ENCODE data around the gene PAPOLB. TPM values are rescaled to one million over a fixed set of nuclear protein-coding genes. Genes with fewer than 3 reads are reported as not detected.

PAPOLB gene
- total RNA-seq, 1 donor, result 0.36 TPM

DNA sequence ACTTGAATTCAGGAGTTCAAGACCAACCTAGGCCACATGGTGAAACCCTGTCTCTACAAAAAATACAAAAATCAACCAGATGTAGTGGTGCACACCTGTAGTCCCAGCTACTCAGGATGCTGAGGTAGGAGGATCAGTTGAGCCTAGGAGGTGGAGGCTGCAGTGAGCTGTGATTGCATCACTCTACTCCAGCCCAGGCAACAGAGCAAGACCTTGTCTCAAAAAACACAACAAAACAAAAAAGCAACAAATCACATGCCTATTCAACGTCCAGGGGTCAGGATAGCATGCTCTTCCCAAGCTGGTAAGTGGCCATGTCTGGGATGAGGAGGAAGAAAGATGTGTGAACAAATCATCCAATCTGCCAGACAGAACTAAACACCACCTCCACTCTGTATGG lies 27.9 kb upstream of the PAPOLB start:
- Histone ChIP-seq H3K4me3 (ENCODE audit: insufficient read depth, low read length) (no peak overlapping the region), H3K4me1 (ENCODE audit: insufficient read depth, low read length) (no peaks in the 10 kb centered on the region), H2AFZ (ENCODE audit: low read length) (no peak overlapping the region), H3K36me3 (ENCODE audit: insufficient read depth, low read length) (no peaks in the 10 kb centered on the region), H3K27ac (ENCODE audit: low read depth, low read length) (no peak overlapping the region), H3K27me3 (ENCODE audit: insufficient read depth, low read length) (peaks cover 3% of the 10 kb centered on the region), H3K9me3 (ENCODE audit: low read depth, low read length) (no peaks in the 10 kb centered on the region), H4K20me1 (ENCODE audit: insufficient read depth, low read length) (no peaks in the 10 kb centered on the region), H3K79me2 (ENCODE audit: insufficient read depth, low read length) (no peaks in the 10 kb centered on the region), H3K4me2 (ENCODE audit: insufficient read depth, low read length) (no peak overlapping the region)
- TF ChIP-seq, protein P1, sequence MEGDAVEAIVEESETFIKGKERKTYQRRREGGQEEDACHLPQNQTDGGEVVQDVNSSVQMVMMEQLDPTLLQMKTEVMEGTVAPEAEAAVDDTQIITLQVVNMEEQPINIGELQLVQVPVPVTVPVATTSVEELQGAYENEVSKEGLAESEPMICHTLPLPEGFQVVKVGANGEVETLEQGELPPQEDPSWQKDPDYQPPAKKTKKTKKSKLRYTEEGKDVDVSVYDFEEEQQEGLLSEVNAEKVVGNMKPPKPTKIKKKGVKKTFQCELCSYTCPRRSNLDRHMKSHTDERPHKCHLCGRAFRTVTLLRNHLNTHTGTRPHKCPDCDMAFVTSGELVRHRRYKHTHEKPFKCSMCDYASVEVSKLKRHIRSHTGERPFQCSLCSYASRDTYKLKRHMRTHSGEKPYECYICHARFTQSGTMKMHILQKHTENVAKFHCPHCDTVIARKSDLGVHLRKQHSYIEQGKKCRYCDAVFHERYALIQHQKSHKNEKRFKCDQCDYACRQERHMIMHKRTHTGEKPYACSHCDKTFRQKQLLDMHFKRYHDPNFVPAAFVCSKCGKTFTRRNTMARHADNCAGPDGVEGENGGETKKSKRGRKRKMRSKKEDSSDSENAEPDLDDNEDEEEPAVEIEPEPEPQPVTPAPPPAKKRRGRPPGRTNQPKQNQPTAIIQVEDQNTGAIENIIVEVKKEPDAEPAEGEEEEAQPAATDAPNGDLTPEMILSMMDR (IDR thresholded peaks at IDR 0.05; ENCODE audit: extremely low read depth, low read depth, low read length), result no peak
- no peak for DNase-seq (ENCODE audit: insufficient read length, low spot score, missing footprints)

DNA sequence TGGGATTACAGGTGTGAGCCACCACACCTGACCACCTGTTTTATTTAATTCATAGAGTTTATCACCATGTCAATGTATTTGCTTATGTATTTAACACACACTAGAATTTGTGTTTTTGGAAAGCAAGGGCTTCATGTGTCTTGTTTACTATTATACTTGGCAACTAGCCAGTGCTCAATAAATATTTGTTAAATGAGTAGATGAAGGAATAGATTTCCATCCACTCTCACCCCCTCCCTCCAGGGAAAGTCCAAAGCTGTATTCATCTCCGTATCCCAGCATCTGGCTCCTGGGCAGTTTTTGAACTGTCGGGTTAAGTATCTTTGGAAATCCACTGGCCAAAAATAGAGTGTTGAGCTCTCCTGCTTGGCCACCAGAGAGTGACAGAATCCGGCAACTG lies 26.3 kb upstream of the PAPOLB start:
- Histone ChIP-seq H3K36me3 (ENCODE audit: insufficient read depth, low read length) (no peaks in the 10 kb centered on the region), H3K4me3 (ENCODE audit: insufficient read depth, low read length) (no peak overlapping the region), H3K9me3 (ENCODE audit: low read depth, low read length) (no peaks in the 10 kb centered on the region), H3K27ac (ENCODE audit: low read depth, low read length) (no peak overlapping the region), H3K27me3 (ENCODE audit: insufficient read depth, low read length) (peaks cover 8% of the 10 kb centered on the region), H3K79me2 (ENCODE audit: insufficient read depth, low read length) (no peaks in the 10 kb centered on the region), H3K4me1 (ENCODE audit: insufficient read depth, low read length) (no peaks in the 10 kb centered on the region), H2AFZ (ENCODE audit: low read length) (no peak overlapping the region), H4K20me1 (ENCODE audit: insufficient read depth, low read length) (no peaks in the 10 kb centered on the region), H3K4me2 (ENCODE audit: insufficient read depth, low read length) (no peak overlapping the region)
- DNase-seq (ENCODE audit: insufficient read length, low spot score, missing footprints), result no peak
- TF ChIP-seq, protein P1 (IDR thresholded peaks at IDR 0.05; ENCODE audit: extremely low read depth, low read depth, low read length), result no peak

DNA sequence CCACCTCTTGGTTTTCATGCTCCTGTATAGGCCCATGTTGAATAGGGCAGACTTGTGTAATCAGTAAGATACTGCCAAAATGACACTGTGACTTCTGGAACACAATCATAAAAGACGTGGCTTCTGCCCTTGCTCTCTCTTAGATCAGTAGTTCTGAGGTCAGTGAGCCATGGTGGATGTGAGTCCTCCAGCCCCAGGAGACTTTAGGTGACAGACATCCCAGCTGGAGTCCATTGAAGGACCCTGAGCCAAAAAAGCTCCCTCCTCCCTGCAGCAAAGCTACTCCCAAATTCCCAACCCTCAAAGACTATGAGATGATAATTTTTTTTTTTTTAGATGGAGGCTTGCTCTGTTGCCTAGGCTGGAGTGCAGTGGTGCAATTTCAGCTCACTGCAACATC lies 24.8 kb upstream of the PAPOLB start:
- peaks cover 10% of the 10 kb centered on the region for H3K4me1 ChIP-seq (ENCODE audit: insufficient read depth, low read length)
- no peak overlapping the region for H3K27ac ChIP-seq (ENCODE audit: low read depth, low read length)
- TF ChIP-seq, protein P1 (IDR thresholded peaks at IDR 0.05; ENCODE audit: extremely low read depth, low read depth, low read length), result no peak
- no peaks in the 10 kb centered on the region for H3K9me3 ChIP-seq (ENCODE audit: low read depth, low read length)
- H3K4me2 ChIP-seq (ENCODE audit: insufficient read depth, low read length), result no peak overlapping the region
- H4K20me1 ChIP-seq (ENCODE audit: insufficient read depth, low read length), result no peaks in the 10 kb centered on the region
- H3K79me2 ChIP-seq (ENCODE audit: insufficient read depth, low read length), result no peaks in the 10 kb centered on the region
- H3K4me3 ChIP-seq (ENCODE audit: insufficient read depth, low read length), result no peak overlapping the region
- peaks cover 8% of the 10 kb centered on the region for H3K27me3 ChIP-seq (ENCODE audit: insufficient read depth, low read length)
- DNase-seq (ENCODE audit: insufficient read length, low spot score, missing footprints), result no peak
- H3K36me3 ChIP-seq (ENCODE audit: insufficient read depth, low read length), result no peaks in the 10 kb centered on the region
- H2AFZ ChIP-seq (ENCODE audit: low read length), result no peak overlapping the region

DNA sequence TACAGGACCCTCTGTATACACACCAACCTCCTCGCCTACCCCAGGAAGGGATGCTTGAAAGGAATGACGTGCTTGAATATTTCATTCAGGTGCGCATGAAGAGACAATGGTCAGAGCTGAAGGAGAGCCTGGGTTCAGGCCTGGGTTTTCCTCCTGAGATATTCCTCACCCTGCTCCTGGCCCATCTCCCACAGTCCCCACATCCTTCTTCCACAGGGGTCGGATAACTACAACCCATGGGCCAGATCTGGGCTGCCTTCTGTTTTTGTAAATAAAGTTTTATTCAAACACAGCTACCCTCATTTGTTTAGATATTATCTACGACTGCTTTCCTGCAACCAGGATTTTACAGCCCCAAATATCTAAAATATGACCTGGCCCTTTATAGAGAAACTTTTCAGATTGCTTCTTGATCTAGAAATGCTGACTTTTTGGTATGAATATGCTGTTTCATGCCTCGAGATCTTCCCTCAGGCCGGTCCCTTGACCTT lies 23.5 kb upstream of the PAPOLB start:
- DNase-seq (ENCODE audit: insufficient read length, low spot score, missing footprints), result no peak

More for the DNA sequence above, 23.5 kb upstream of the PAPOLB start:
- Histone ChIP-seq H3K36me3 (ENCODE audit: insufficient read depth, low read length) (no peaks in the 10 kb centered on the region), H3K27ac (ENCODE audit: low read depth, low read length) (no peak overlapping the region), H3K79me2 (ENCODE audit: insufficient read depth, low read length) (no peaks in the 10 kb centered on the region), H3K9me3 (ENCODE audit: low read depth, low read length) (no peaks in the 10 kb centered on the region), H4K20me1 (ENCODE audit: insufficient read depth, low read length) (no peaks in the 10 kb centered on the region), H3K4me3 (ENCODE audit: insufficient read depth, low read length) (no peak overlapping the region), H3K27me3 (ENCODE audit: insufficient read depth, low read length) (peaks cover 8% of the 10 kb centered on the region), H3K4me1 (ENCODE audit: insufficient read depth, low read length) (peaks cover 10% of the 10 kb centered on the region), H2AFZ (ENCODE audit: low read length) (no peak overlapping the region), H3K4me2 (ENCODE audit: insufficient read depth, low read length) (no peak overlapping the region)
- TF ChIP-seq, protein P1 (IDR thresholded peaks at IDR 0.05; ENCODE audit: extremely low read depth, low read depth, low read length), result no peak
